HepG2 (cell line): ENCODE measurements around the gene ADGRL3. TPM values are rescaled to one million over a fixed set of nuclear protein-coding genes. Genes with fewer than 3 reads are reported as not detected.

Source experiments
- ATAC-seq: fragments of 200-7000 bp; cut with Tn5 transposase; 3 replicates; pipeline ENCODE4 v1.9.1; 2020; ENCODE audit warnings: mild to moderate bottlenecking, moderate library complexity
- BruUV-seq: library from RNA; stranded (reverse); fragments of 400-500 nt; replicated peaks from 2 replicates; lab custom pipeline; 2021; lab: Mats Ljungman, UMichigan
- CTCF ChIA-PET: fragments of 300-600 bp; formaldehyde crosslinking; extraction: SDS; loops from one replicate; lab custom pipeline; 2021; ENCODE audit warnings: low total read pairs, inconsistent platforms, low intra/inter-chr PET ratio; lab: Yijun Ruan, JAX
- POLR2A ChIA-PET: fragments of 350-600 bp; sonication (Branson Sonifier 250); formaldehyde crosslinking; loops from one replicate; lab custom pipeline; 2020; ENCODE audit warnings: antibody characterized with exemption, inconsistent platforms; lab: Yijun Ruan, JAX
- DNase-seq: peaks from one replicate; pipeline ENCODE4 v3.0.0-alpha.2; 2015; ENCODE audit warnings: low spot score
- FAIRE-seq: peaks from 3 replicates; lab custom pipeline; 2011; peaks lifted over from hg19 to GRCh38; lab: Jason Lieb, UNC
- H2AFZ ChIP-seq: one replicate; pipeline ENCODE4 v1.6.1; 2011; ENCODE audit warnings: low read length, inconsistent platforms
- H3K27ac ChIP-seq: fragments of 300-600 bp; 3 replicates; pipeline ENCODE4 v1.8.0; 2011; ENCODE audit warnings: mixed run types, mild to moderate bottlenecking, mixed read lengths, low read length, inconsistent platforms; ENCODE audit not compliant: insufficient read depth; ENCODE audit errors: extremely low read length
- H3K27me3 ChIP-seq, 2 experiments: fragments of 200-600 bp in 1 of 2; 2 replicates in 1 of 2; 3 replicates in 1 of 2; pipeline versions ENCODE4 v1.6.0 to v1.8.0; 2011; ENCODE audit warnings: low read length in 2 of 2, mild to moderate bottlenecking in 2 of 2, moderate library complexity in 2 of 2, inconsistent platforms in 1 of 2; ENCODE audit not compliant: insufficient read depth in 2 of 2, control insufficient read depth in 1 of 2
- H3K36me3 ChIP-seq, 2 experiments: fragments of 200-600 bp in 1 of 2; replicated peaks in 1 of 2; 2 replicates in 1 of 2; 3 replicates in 1 of 2; pipeline versions ENCODE4 v1.5.1 to v1.8.0; 2011; ENCODE audit warnings: low read length in 2 of 2, inconsistent platforms in 1 of 2; ENCODE audit not compliant: insufficient read depth in 2 of 2, control insufficient read depth in 1 of 2
- H3K4me1 ChIP-seq: 2 replicates; pipeline ENCODE4 v1.5.1; 2012; ENCODE audit warnings: low read length, inconsistent platforms; ENCODE audit not compliant: insufficient read depth
- H3K4me2 ChIP-seq: 2 replicates; pipeline ENCODE4 v1.6.0; 2011; ENCODE audit warnings: low read depth, low read length, inconsistent platforms
- H3K4me3 ChIP-seq, 3 experiments: fragments of 200-600 bp in 1 of 3; sonication (generic), shearing (Covaris generic) in 1 of 3; replicated peaks in 1 of 3; 2 replicates each; pipeline ENCODE4 v1.5.1; 2011 to 2016; ENCODE audit warnings: low read length in 3 of 3, inconsistent platforms in 2 of 3, low read depth in 2 of 3, mild to moderate bottlenecking in 2 of 3, control low read depth in 1 of 3, mixed read lengths in 1 of 3; ENCODE audit not compliant: insufficient read depth in 1 of 3
- H3K79me2 ChIP-seq: one replicate; pipeline ENCODE4 v1.6.1; 2011; ENCODE audit warnings: low read length, inconsistent platforms; ENCODE audit not compliant: insufficient read depth
- H3K9ac ChIP-seq: 2 replicates; pipeline ENCODE4 v1.6.0; 2011; ENCODE audit warnings: mild to moderate bottlenecking, low read depth, low read length, inconsistent platforms; ENCODE audit not compliant: insufficient read depth
- H3K9me3 ChIP-seq: 2 replicates; pipeline ENCODE4 v1.5.1; 2012; ENCODE audit warnings: mild to moderate bottlenecking, low read length
- H4K20me1 ChIP-seq: 2 replicates; pipeline ENCODE4 v1.6.0; 2011; ENCODE audit warnings: inconsistent platforms, mild to moderate bottlenecking, low read length, moderate library complexity; ENCODE audit not compliant: insufficient read depth
- E2F5 ChIP-seq: sonication (generic); formaldehyde crosslinking; conservative IDR thresholded peaks from 2 replicates; pipeline ENCODE4 v1.4.0; 2020; ENCODE audit warnings: missing genetic modification reagents
- HMGA1 ChIP-seq: sonication (generic); formaldehyde crosslinking; conservative IDR thresholded peaks from 2 replicates; pipeline ENCODE4 v1.4.0; 2020; ENCODE audit warnings: missing genetic modification reagents
- ONECUT2 ChIP-seq: sonication (generic); formaldehyde crosslinking; IDR thresholded peaks from 2 replicates; pipeline ENCODE4 v1.4.0; 2020; ENCODE audit warnings: missing genetic modification reagents
- STAT5B ChIP-seq: sonication (generic); formaldehyde crosslinking; IDR thresholded peaks from 2 replicates; pipeline ENCODE4 v1.4.0; 2020; ENCODE audit warnings: missing genetic modification reagents
- ZMYM2 ChIP-seq: sonication (generic); formaldehyde crosslinking; IDR thresholded peaks from 2 replicates; pipeline ENCODE4 v1.8.0; 2022; ENCODE audit warnings: mild to moderate bottlenecking, missing genetic modification reagents
- WGBS: methylation state at CpG from one replicate; pipeline ENCODE4 v1.1.6; 2017; ENCODE audit warnings: low lambda C conversion rate; 5-methylcytosine and 5-hydroxymethylcytosine counted together
- in situ Hi-C: cut with HindIII; loops from 2 replicates; pipeline ENCODE4 v1.10.0; 2017; ENCODE audit warnings: low pct_unique_long_range_greater_than_20kb; ENCODE audit not compliant: extremely low pct_ligation_motif_present
- intact Hi-C: fragments of 100-400 bp; cut with micrococcal nuclease; formaldehyde crosslinking; loops from one replicate; pipeline ENCODE4 v1.10.0; 2022; ENCODE audit not compliant: unreplicated experiment
- polyA plus RNA-seq, 8 experiments: library from polyadenylated mRNA; depleted of rRNA in 3 of 8; stranded (reverse) in 7 of 8; unstranded in 1 of 8; fragments of >200 nt; fragmentation: Illumina TruSeq in 4 of 8; extraction: Trizol in 4 of 8; gene quantifications; 2 replicates each; pipeline versions ENCODE4 v1.2.1 to v1.2.3, GENCODE V29; 2011 to 2016; ENCODE audit warnings: low read depth in 4 of 8, missing spikeins in 1 of 8, mixed read lengths in 1 of 8; ENCODE audit not compliant: insufficient read depth in 1 of 8
- total RNA-seq, 5 experiments: library from RNA; depleted of rRNA; stranded (reverse); fragments of >200 nt; fragmentation: Illumina TruSeq; extraction: Trizol; gene quantifications; 2 replicates each; pipeline ENCODE4 v1.2.3, GENCODE V29; 2016; ENCODE audit warnings: low read depth in 1 of 5
- TF ChIP-seq, protein P1 (sequence below): IDR thresholded peaks from 2 replicates; pipeline ENCODE4 v1.6.1; 2016; ENCODE audit warnings: low read depth, borderline replicate concordance
- TF ChIP-seq, protein P2 (sequence below), 2 experiments: sonication (generic) in 1 of 2; formaldehyde crosslinking in 1 of 2; IDR thresholded peaks; 2 replicates each; pipeline versions ENCODE4 v1.5.1 to v1.6.1; 2011 to 2020; ENCODE audit warnings: borderline replicate concordance in 1 of 2, low read depth in 1 of 2, low read length in 1 of 2, mild to moderate bottlenecking in 1 of 2, missing genetic modification reagents in 1 of 2, moderate library complexity in 1 of 2
- TF ChIP-seq, protein P3 (sequence below): sonication (generic); formaldehyde crosslinking; IDR thresholded peaks from 2 replicates; pipeline ENCODE4 v1.4.0; 2020; ENCODE audit warnings: mild to moderate bottlenecking, missing genetic modification reagents

The ADGRL3 gene
- total and polyA plus RNA-seq, 2 of the 13 experiments (the other 11 are each of a cell fraction or from before 2014, with no cell fraction given) = 0.04 to 0.05 TPM

GRCh38 chr4:61194571-61194970 is 5.6 kb upstream of the ADGRL3 start:
- no peak overlapping the region for H3K4me3 ChIP-seq
- no peaks in the 10 kb centered on the region for H3K36me3 ChIP-seq
- H3K9me3 ChIP-seq = no peaks in the 10 kb centered on the region
- no peaks in the 10 kb centered on the region for H4K20me1 ChIP-seq
- H3K27ac ChIP-seq = no peak overlapping the region
- no TSS peak for BruUV-seq
- in situ Hi-C loops = no loop called here
- no peak overlapping the region for H2AFZ ChIP-seq
- no peaks in the 10 kb centered on the region for H3K79me2 ChIP-seq
- ChIA-PET CTCF (no interaction called here), POLR2A (no interaction called here)
- no peak for TF ChIP-seq STAT5B (CRISPR knock-in tag)
- TF ChIP-seq, protein P1, sequence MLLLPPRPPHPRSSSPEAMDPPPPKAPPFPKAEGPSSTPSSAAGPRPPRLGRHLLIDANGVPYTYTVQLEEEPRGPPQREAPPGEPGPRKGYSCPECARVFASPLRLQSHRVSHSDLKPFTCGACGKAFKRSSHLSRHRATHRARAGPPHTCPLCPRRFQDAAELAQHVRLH (CRISPR knock-in tag) = no peak
- TF ChIP-seq ZMYM2 = no peak
- TF ChIP-seq HMGA1 (CRISPR knock-in tag) = no peak
- TF ChIP-seq, protein P2, sequence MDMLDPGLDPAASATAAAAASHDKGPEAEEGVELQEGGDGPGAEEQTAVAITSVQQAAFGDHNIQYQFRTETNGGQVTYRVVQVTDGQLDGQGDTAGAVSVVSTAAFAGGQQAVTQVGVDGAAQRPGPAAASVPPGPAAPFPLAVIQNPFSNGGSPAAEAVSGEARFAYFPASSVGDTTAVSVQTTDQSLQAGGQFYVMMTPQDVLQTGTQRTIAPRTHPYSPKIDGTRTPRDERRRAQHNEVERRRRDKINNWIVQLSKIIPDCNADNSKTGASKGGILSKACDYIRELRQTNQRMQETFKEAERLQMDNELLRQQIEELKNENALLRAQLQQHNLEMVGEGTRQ (IDR thresholded peaks at IDR 0.05; ENCODE audit: low read depth, low read length) = no peak
- TF ChIP-seq, protein P2 (CRISPR knock-in tag; IDR thresholded peaks at IDR 0.05; ENCODE audit: borderline replicate concordance) = no peak
- no peak for TF ChIP-seq ONECUT2 (CRISPR knock-in tag)
- TF ChIP-seq E2F5 = no peak
- TF ChIP-seq, protein P3, sequence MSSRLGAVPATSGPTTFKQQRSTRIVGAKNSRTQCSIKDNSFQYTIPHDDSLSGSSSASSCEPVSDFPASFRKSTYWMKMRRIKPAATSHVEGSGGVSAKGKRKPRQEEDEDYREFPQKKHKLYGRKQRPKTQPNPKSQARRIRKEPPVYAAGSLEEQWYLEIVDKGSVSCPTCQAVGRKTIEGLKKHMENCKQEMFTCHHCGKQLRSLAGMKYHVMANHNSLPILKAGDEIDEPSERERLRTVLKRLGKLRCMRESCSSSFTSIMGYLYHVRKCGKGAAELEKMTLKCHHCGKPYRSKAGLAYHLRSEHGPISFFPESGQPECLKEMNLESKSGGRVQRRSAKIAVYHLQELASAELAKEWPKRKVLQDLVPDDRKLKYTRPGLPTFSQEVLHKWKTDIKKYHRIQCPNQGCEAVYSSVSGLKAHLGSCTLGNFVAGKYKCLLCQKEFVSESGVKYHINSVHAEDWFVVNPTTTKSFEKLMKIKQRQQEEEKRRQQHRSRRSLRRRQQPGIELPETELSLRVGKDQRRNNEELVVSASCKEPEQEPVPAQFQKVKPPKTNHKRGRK = no peak
- H3K9ac ChIP-seq = no peak overlapping the region
- no peaks in the 10 kb centered on the region for H3K4me1 ChIP-seq
- 0% methylated on average over 1 of the region's 1 CpG for WGBS
- FAIRE-seq = no peak
- peaks cover 0 to 4% of the 10 kb centered on the region in 2 experiments; a peak in 1 of 5 replicates for H3K27me3 ChIP-seq
- no peak overlapping the region for H3K4me2 ChIP-seq
- intact Hi-C loops = no loop called here
- no peak for ATAC-seq
- DNase-seq = no peak
